Parathyroid adenoma (tissue), 2 donors: Measurements from ENCODE around the gene HDAC4.

Source experiments
- H2AFZ ChIP-seq: fragments of 300-600 bp; sonication (generic); one replicate; pipeline ENCODE4 v1.7.0; 2017; ENCODE audit warnings: antibody characterized with exemption, mild to moderate bottlenecking
- H3K27ac ChIP-seq: fragments of 300-600 bp; sonication (generic); one replicate; pipeline ENCODE4 v1.7.0; 2017
- H3K27me3 ChIP-seq: fragments of 300-600 bp; sonication (generic); one replicate; pipeline ENCODE4 v1.7.0; 2017; ENCODE audit warnings: low read length; ENCODE audit not compliant: control insufficient read depth, insufficient read depth
- H3K36me3 ChIP-seq: fragments of 300-600 bp; sonication (generic); one replicate; pipeline ENCODE4 v1.7.0; 2017; ENCODE audit warnings: low read length; ENCODE audit not compliant: control insufficient read depth, insufficient read depth
- H3K4me1 ChIP-seq: fragments of 300-600 bp; sonication (generic); one replicate; pipeline ENCODE4 v1.7.0; 2017; ENCODE audit warnings: control low read depth
- H3K4me2 ChIP-seq: fragments of 300-600 bp; sonication (generic); one replicate; pipeline ENCODE4 v1.7.0; 2017; ENCODE audit warnings: low read length
- H3K4me3 ChIP-seq: fragments of 300-600 bp; sonication (generic); one replicate; pipeline ENCODE4 v1.7.0; 2017; ENCODE audit warnings: low read depth, low read length
- H3K79me2 ChIP-seq: fragments of 300-600 bp; sonication (generic); one replicate; pipeline ENCODE4 v1.7.0; 2017; ENCODE audit warnings: control low read depth
- H3K9ac ChIP-seq: fragments of 300-600 bp; sonication (generic); one replicate; pipeline ENCODE4 v1.7.0; 2017; ENCODE audit warnings: mild to moderate bottlenecking
- H3K9me3 ChIP-seq: fragments of 300-600 bp; sonication (generic); one replicate; pipeline ENCODE4 v1.7.0; 2017; ENCODE audit warnings: low read length; ENCODE audit not compliant: control insufficient read depth
- TF ChIP-seq, protein P1 (sequence below): fragments of 300-600 bp; sonication (generic); IDR thresholded peaks from one replicate; pipeline ENCODE4 v1.7.0; 2017; ENCODE audit warnings: antibody characterized with exemption, mild to moderate bottlenecking
- donor health status: primary hyperparathyroidism.

Gene HDAC4

GRCh38 chr2:239298116-239298804, 102.6 kb downstream of the HDAC4 start:
- no peak overlapping the region for H3K9ac ChIP-seq
- H3K9me3 ChIP-seq: no peaks in the 10 kb centered on the region
- H3K36me3 ChIP-seq: no peaks in the 10 kb centered on the region
- no peak overlapping the region for H2AFZ ChIP-seq
- H3K4me3 ChIP-seq: no peak overlapping the region
- H3K27me3 ChIP-seq: no peaks in the 10 kb centered on the region
- no peak overlapping the region for H3K4me2 ChIP-seq
- H3K27ac ChIP-seq: no peak overlapping the region
- H3K79me2 ChIP-seq: peaks cover 44% of the 10 kb centered on the region
- TF ChIP-seq, protein P1, sequence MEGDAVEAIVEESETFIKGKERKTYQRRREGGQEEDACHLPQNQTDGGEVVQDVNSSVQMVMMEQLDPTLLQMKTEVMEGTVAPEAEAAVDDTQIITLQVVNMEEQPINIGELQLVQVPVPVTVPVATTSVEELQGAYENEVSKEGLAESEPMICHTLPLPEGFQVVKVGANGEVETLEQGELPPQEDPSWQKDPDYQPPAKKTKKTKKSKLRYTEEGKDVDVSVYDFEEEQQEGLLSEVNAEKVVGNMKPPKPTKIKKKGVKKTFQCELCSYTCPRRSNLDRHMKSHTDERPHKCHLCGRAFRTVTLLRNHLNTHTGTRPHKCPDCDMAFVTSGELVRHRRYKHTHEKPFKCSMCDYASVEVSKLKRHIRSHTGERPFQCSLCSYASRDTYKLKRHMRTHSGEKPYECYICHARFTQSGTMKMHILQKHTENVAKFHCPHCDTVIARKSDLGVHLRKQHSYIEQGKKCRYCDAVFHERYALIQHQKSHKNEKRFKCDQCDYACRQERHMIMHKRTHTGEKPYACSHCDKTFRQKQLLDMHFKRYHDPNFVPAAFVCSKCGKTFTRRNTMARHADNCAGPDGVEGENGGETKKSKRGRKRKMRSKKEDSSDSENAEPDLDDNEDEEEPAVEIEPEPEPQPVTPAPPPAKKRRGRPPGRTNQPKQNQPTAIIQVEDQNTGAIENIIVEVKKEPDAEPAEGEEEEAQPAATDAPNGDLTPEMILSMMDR: no peak
- H3K4me1 ChIP-seq: no peaks in the 10 kb centered on the region

GRCh38 chr2:239297142-239298004, 103.4 kb downstream of the HDAC4 start:
- no peaks in the 10 kb centered on the region for H3K4me1 ChIP-seq
- H3K27me3 ChIP-seq: no peaks in the 10 kb centered on the region
- H3K4me2 ChIP-seq: no peak overlapping the region
- H3K4me3 ChIP-seq: no peak overlapping the region
- TF ChIP-seq, protein P1: no peak
- no peak overlapping the region for H3K9ac ChIP-seq
- H3K79me2 ChIP-seq: peaks cover 41% of the 10 kb centered on the region
- no peaks in the 10 kb centered on the region for H3K36me3 ChIP-seq
- no peaks in the 10 kb centered on the region for H3K9me3 ChIP-seq
- no peak overlapping the region for H3K27ac ChIP-seq
- no peak overlapping the region for H2AFZ ChIP-seq

DNA sequence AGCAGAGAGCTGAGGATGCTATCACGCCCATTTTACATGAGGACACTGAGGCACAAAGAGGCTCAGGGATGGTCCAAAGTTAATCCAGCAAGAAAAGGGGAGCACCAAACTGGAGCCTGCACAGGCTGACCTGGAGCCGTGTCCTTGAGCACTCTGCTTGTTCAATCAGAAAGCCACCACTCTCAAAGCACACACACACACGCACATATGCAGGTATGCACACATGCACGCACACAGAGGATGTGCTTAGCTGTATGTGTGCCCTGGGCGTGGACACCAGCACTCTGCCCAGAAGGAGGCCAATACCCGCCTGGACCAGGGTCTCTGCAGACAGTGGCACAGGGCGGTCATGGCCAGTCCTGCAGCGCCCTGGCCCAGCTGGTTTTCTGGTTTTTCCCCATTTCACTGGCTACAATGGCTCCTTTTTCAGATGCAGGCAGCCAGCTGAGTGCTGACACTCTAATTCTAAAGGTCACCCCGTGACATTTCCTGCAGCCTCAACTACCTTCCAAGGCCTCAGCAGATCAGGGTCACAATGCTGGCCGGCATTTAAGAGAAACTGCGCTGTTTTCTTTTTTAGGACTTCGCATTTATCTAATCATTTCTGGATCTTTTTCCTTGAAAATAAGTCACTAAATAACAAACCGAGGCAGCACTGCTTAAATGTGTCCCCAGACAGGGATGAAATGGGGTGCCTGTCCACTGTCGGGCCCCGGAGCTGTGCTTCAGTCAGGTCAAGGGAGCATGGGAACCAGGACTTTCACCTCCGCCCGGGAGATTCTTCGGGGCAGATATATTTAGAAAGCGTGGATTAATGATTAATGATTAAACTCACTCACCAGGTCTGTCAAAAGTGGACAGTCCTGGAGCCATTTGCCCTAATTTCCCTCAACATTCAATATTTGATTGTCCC, 104.5 kb downstream of the HDAC4 start:
- Histone ChIP-seq H3K27ac (no peak overlapping the region), H3K27me3 (no peaks in the 10 kb centered on the region), H3K9ac (no peak overlapping the region), H3K79me2 (peaks cover 37% of the 10 kb centered on the region), H3K4me3 (no peak overlapping the region), H3K36me3 (no peaks in the 10 kb centered on the region), H3K4me1 (no peaks in the 10 kb centered on the region), H3K9me3 (no peaks in the 10 kb centered on the region), H3K4me2 (no peak overlapping the region), H2AFZ (no peak overlapping the region)
- TF ChIP-seq, protein P1: no peak

DNA sequence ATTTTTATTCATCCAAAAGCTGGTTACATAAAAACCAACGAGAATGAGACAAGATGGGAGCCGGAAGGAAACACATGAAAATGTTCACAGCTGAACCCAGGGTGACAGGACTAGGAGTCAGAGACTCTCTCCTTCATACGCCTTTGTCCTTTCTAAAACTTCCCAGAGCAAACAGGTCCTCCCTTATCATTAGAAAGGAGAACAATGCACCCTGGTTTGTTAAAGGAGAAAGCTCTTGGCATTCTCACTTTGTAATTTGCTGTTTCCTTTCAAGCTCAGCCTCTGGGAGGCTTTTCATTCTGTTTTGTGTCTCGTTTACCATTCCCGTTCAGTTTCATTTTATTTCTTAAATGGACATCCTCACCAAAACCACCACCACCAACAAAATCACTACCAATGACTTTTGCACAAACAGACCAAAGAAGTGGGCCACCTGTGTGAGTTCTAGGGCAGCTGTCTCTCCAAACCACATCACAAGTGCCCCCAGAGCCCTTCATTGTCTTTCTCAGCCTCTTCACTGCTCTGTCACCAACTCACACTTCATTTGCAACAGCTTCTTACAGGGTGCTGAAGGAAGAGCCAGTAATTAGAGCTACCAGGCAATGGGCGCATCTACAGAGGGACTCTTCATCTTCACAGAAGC, 105.3 kb downstream of the HDAC4 start:
- no peaks in the 10 kb centered on the region for H3K4me1 ChIP-seq
- no peak overlapping the region for H3K9ac ChIP-seq
- H3K4me3 ChIP-seq: no peak overlapping the region

More for the DNA sequence above, 105.3 kb downstream of the HDAC4 start:
- peaks cover 41% of the 10 kb centered on the region for H3K79me2 ChIP-seq
- H3K27me3 ChIP-seq: no peaks in the 10 kb centered on the region
- no peaks in the 10 kb centered on the region for H3K9me3 ChIP-seq
- TF ChIP-seq, protein P1: no peak
- H3K27ac ChIP-seq: no peak overlapping the region
- H2AFZ ChIP-seq: no peak overlapping the region
- no peak overlapping the region for H3K4me2 ChIP-seq
- H3K36me3 ChIP-seq: no peaks in the 10 kb centered on the region
